Smooth muscle cell (in vitro differentiated cells): ENCODE measurements around the gene MILR1. TPM values are rescaled to one million over a fixed set of nuclear protein-coding genes. Genes with fewer than 3 reads are reported as not detected.

Source experiments
- DNase-seq: peaks from one replicate; lab custom pipeline; 2025; ENCODE audit not compliant: unreplicated experiment; lab: John Stamatoyannopoulos, UW
- H2AFZ ChIP-seq: fragments of 200-600 bp; sonication (generic); 2 replicates; pipeline ENCODE4 v1.6.0; 2016; ENCODE audit warnings: antibody characterized with exemption, low read depth, mild to moderate bottlenecking
- H3F3A ChIP-seq: fragments of 200-600 bp; sonication (generic); 2 replicates; pipeline ENCODE4 v1.6.0; 2017; ENCODE audit warnings: antibody characterized with exemption, low read depth
- H3K27ac ChIP-seq: fragments of 200-600 bp; sonication (generic); 2 replicates; pipeline ENCODE4 v1.5.1; 2016; ENCODE audit warnings: low read depth, mild to moderate bottlenecking
- H3K27me3 ChIP-seq: fragments of 200-600 bp; sonication (generic); 2 replicates; pipeline ENCODE4 v1.6.1; 2016; ENCODE audit warnings: low read depth, mild to moderate bottlenecking
- H3K36me3 ChIP-seq: fragments of 200-600 bp; sonication (generic); 2 replicates; pipeline ENCODE4 v1.5.1; 2016; ENCODE audit warnings: low read depth
- H3K4me1 ChIP-seq: fragments of 200-600 bp; sonication (generic); 2 replicates; pipeline ENCODE4 v1.5.1; 2016; ENCODE audit warnings: low read depth
- H3K4me2 ChIP-seq: fragments of 200-600 bp; sonication (generic); 2 replicates; pipeline ENCODE4 v1.6.0; 2016; ENCODE audit warnings: mild to moderate bottlenecking
- H3K4me3 ChIP-seq: fragments of 200-600 bp; sonication (generic); 2 replicates; pipeline ENCODE4 v1.5.1; 2016; ENCODE audit warnings: mild to moderate bottlenecking
- H3K79me2 ChIP-seq: fragments of 200-600 bp; sonication (generic); 2 replicates; pipeline ENCODE4 v1.6.0; 2016; ENCODE audit warnings: low read depth, mild to moderate bottlenecking
- H3K9ac ChIP-seq: fragments of 200-600 bp; sonication (generic); 2 replicates; pipeline ENCODE4 v1.6.0; 2016; ENCODE audit warnings: low read depth
- H3K9me3 ChIP-seq: fragments of 200-600 bp; sonication (generic); replicated peaks from 2 replicates; pipeline ENCODE4 v1.5.1; 2016; ENCODE audit warnings: low read depth
- H4K20me1 ChIP-seq: fragments of 200-600 bp; sonication (generic); 2 replicates; pipeline ENCODE4 v1.6.0; 2016; ENCODE audit warnings: low read depth
- WGBS: methylation state at CpG from one replicate; pipeline ENCODE4 v1.1.7; 2016; ENCODE audit warnings: low lambda C conversion rate; 5-methylcytosine and 5-hydroxymethylcytosine counted together
- polyA plus RNA-seq: library from polyadenylated mRNA; unstranded; fragments of >200 nt; fragmentation: Nextera tagmentation; extraction: Ambion mirVana; gene quantifications from 2 replicates; pipeline ENCODE4 v1.2.1, GENCODE V29; 2016
- total RNA-seq: library from RNA; depleted of rRNA; stranded (reverse); fragments of >200 nt; gene quantifications from 2 replicates; pipeline ENCODE4 v1.2.3, GENCODE V29; 2014
- TF ChIP-seq, protein P1 (sequence below): fragments of 200-600 bp; sonication (generic); IDR thresholded peaks from 2 replicates; pipeline ENCODE4 v1.5.1; 2017; ENCODE audit warnings: borderline replicate concordance, mild to moderate bottlenecking, antibody characterized with exemption; ENCODE audit not compliant: insufficient read depth, poor library complexity, severe bottlenecking

Gene MILR1
- total and polyA plus RNA-seq, 2 experiments from 2014 or later: not detected

DNA sequence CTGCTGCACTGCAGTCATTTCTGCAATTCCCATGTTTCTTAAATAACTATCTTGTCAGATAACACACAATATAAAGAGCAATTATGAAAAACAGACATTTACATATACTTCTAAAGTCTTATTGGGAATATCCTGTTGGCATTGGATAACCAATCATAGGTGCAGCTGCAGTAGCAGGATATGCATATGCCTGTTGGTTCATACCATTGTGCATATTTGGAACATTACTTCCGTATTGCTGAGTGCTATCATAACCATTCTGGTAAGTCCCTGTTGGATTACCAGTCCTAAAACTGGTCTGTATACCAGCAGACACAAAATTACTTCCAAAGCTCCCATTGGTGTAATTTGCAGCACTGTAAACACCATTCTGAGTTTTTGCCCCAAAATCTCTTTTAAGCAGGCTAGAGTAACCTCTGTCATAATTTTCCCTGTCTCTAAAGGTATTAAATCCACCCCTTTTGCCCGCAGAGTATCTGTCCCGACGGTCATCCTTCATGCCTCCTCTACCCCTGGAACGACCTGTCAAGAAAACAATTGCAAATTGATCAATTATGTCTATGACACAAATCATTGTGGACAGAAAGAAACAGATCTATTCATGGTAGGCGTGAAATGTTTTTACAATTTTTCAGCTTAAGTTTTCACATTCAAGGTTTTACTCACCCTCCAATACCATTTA is 51.0 kb downstream of the MILR1 start:
- Histone ChIP-seq H3K27me3 (no peaks in the 10 kb centered on the region), H3K4me3 (no peak overlapping the region), H3F3A (peaks cover 67% of the 10 kb centered on the region), H3K79me2 (peaks cover 61% of the 10 kb centered on the region), H3K9ac (no peak overlapping the region), H3K9me3 (no peaks in the 10 kb centered on the region), H3K27ac (peak overlapping the region; percentile 99), H3K36me3 (peaks cover 52% of the 10 kb centered on the region), H3K4me1 (peaks cover 36% of the 10 kb centered on the region), H3K4me2 (peak overlapping the region; percentile 11), H2AFZ (no peak overlapping the region), H4K20me1 (peaks cover 71% of the 10 kb centered on the region)
- 94% methylated on average over 6 of the region's 6 CpGs for WGBS
- TF ChIP-seq, protein P1, sequence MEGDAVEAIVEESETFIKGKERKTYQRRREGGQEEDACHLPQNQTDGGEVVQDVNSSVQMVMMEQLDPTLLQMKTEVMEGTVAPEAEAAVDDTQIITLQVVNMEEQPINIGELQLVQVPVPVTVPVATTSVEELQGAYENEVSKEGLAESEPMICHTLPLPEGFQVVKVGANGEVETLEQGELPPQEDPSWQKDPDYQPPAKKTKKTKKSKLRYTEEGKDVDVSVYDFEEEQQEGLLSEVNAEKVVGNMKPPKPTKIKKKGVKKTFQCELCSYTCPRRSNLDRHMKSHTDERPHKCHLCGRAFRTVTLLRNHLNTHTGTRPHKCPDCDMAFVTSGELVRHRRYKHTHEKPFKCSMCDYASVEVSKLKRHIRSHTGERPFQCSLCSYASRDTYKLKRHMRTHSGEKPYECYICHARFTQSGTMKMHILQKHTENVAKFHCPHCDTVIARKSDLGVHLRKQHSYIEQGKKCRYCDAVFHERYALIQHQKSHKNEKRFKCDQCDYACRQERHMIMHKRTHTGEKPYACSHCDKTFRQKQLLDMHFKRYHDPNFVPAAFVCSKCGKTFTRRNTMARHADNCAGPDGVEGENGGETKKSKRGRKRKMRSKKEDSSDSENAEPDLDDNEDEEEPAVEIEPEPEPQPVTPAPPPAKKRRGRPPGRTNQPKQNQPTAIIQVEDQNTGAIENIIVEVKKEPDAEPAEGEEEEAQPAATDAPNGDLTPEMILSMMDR: no peak
- no peak for DNase-seq

DNA sequence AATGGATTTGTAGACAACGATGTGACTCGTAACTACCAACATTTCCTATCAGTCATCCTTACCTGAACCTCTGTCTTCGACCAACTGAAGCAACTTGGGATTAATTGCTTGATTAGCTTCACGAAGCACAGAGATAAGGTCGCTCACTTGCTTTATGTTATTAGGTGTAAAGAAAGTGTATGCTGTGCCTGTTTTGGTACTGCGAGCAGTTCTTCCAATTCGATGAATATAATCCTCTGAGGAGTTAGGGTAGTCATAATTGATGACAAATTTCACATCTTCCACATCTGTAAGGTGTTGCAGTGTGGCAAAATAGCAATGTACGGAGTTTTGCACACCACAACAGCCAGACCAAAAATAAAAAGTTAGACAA is 51.6 kb downstream of the MILR1 start:
- peaks cover 67% of the 10 kb centered on the region for H3F3A ChIP-seq
- peaks cover 76% of the 10 kb centered on the region for H4K20me1 ChIP-seq
- no peak overlapping the region for H3K4me2 ChIP-seq
- peaks cover 32% of the 10 kb centered on the region for H3K4me1 ChIP-seq
- no peaks in the 10 kb centered on the region for H3K27me3 ChIP-seq
- no peak overlapping the region for H3K9ac ChIP-seq
- no peaks in the 10 kb centered on the region for H3K9me3 ChIP-seq
- H3K4me3 ChIP-seq: no peak overlapping the region
- H3K27ac ChIP-seq: peak overlapping the region; percentile 99
- no peak for DNase-seq
- TF ChIP-seq, protein P1: no peak
- WGBS: 96% methylated on average over 8 of the region's 8 CpGs
- peaks cover 52% of the 10 kb centered on the region for H3K36me3 ChIP-seq
- H2AFZ ChIP-seq: no peak overlapping the region
- H3K79me2 ChIP-seq: peaks cover 61% of the 10 kb centered on the region

DNA sequence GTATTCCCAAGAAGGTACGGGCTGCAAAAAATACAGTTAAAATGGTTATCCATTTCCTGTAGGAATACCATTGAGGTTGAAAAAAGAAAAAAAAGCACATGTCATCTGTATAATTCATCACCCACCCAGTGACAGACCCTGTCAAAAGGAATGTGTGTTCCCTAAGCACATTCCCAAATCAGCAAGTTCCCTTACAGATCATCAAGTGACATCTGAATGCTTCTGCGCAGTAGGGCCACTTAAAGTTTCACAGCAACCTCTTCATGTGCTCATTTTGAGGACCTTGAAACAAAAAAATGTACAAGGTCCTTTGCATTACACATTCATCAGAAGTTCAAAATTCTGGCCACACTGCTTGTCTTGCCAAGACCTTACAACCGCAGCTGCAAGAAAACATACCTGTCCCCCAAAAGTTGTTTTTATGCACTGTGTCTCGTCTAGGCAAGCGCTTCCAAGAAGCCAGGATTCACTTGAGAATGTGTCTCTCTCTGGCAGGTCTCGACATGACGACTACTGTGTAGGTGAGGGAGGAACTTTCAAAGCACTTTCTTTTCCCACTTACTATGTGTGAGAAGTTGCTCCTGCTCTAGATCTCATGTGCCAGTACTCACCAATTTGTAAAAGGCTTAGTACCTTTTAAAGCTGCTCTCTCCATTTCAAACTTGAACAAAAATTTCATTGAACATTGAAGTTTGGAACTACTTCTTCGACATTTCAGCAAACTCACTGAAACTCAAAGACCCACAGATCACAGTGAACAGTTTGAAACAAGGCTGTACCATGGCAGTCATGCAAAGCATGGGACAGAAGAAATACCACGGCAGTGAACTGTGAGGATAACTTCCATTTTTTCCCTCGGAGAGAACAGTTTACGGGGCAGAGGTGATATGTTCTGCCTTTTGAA is 52.2 kb downstream of the MILR1 start:
- 93% methylated on average over 11 of the region's 11 CpGs for WGBS
- no peak overlapping the region for H3K4me3 ChIP-seq
- H3K4me1 ChIP-seq: peaks cover 25% of the 10 kb centered on the region
- H3K79me2 ChIP-seq: peaks cover 60% of the 10 kb centered on the region
- peaks cover 81% of the 10 kb centered on the region for H4K20me1 ChIP-seq
- no peaks in the 10 kb centered on the region for H3K9me3 ChIP-seq
- H3K27ac ChIP-seq: peak overlapping the region; percentile 99
- TF ChIP-seq, protein P1: no peak
- H3K36me3 ChIP-seq: peaks cover 52% of the 10 kb centered on the region
- no peak overlapping the region for H3K9ac ChIP-seq
- no peak overlapping the region for H2AFZ ChIP-seq
- no peaks in the 10 kb centered on the region for H3K27me3 ChIP-seq
- DNase-seq: no peak
- H3F3A ChIP-seq: peaks cover 67% of the 10 kb centered on the region
- no peak overlapping the region for H3K4me2 ChIP-seq
